ENCODE measurements around the gene EGLN2.
"Not testable (repeated sequence)": the region's sequence is repeated elsewhere in the genome, so short reads cannot be mapped to it uniquely, and the experiment has no call there.

- not testable (repeated sequence) for TF ChIP-seq CTCF, POLR2A (IDR thresholded peaks at IDR 0.05)
Measured at GRCh38 chr19:40842997-40843652, 44.1 kb downstream of the EGLN2 start.

Measured in esophagus squamous epithelium (tissue), 4 donors.